SU-DHL-6 (cell line): ENCODE measurements around the gene IKBKE.

Experiments
- EZH2phosphoT487 ChIP-seq: fragments of 200-600 bp; sonication (generic), shearing (Covaris generic); conservative IDR thresholded peaks from 2 replicates; pipeline ENCODE4 v1.6.1; 2018; ENCODE audit warnings: mild to moderate bottlenecking, antibody characterized with exemption, low read length, moderate library complexity, mixed read lengths
- TF ChIP-seq, protein P1 (sequence below): fragments of 200-600 bp; sonication (generic); IDR thresholded peaks from one replicate; pipeline ENCODE4 v1.5.1; 2017; ENCODE audit warnings: antibody characterized with exemption, mild to moderate bottlenecking, low read length, moderate library complexity; ENCODE audit not compliant: insufficient read depth, poor library complexity, severe bottlenecking

DNA sequence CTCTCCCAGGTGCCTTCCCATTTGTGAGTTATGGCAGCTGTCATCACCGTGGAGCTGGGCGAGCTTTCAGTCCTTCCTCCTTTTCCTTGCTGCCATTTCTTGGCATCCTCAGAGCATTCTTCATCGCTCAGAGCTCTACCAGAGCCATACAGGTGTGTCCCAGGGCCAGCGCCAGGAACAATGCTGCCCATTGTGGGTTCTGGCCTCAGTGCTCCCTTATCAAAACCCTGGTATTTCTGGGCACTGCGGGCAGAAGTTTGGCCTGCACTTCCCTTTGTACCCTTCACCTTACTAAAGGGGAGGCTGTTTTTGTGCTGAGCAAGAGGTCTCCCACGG, 65.5 kb downstream of the IKBKE start:
- TF ChIP-seq, protein P1, sequence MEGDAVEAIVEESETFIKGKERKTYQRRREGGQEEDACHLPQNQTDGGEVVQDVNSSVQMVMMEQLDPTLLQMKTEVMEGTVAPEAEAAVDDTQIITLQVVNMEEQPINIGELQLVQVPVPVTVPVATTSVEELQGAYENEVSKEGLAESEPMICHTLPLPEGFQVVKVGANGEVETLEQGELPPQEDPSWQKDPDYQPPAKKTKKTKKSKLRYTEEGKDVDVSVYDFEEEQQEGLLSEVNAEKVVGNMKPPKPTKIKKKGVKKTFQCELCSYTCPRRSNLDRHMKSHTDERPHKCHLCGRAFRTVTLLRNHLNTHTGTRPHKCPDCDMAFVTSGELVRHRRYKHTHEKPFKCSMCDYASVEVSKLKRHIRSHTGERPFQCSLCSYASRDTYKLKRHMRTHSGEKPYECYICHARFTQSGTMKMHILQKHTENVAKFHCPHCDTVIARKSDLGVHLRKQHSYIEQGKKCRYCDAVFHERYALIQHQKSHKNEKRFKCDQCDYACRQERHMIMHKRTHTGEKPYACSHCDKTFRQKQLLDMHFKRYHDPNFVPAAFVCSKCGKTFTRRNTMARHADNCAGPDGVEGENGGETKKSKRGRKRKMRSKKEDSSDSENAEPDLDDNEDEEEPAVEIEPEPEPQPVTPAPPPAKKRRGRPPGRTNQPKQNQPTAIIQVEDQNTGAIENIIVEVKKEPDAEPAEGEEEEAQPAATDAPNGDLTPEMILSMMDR: no peak
- no peak for TF ChIP-seq EZH2phosphoT487
